Neural cell (in vitro differentiated cells): ENCODE data around the gene CDC42EP5. TPM values are rescaled to one million over a fixed set of nuclear protein-coding genes. Genes with fewer than 3 reads are reported as not detected.

ENCODE experiments used
- H2AFZ ChIP-seq: fragments of 200-600, 300-800 bp; sonication (generic), shearing (Covaris generic); 2 replicates; pipeline ENCODE4 v1.6.0; 2014; ENCODE audit warnings: low read depth, mild to moderate bottlenecking, antibody characterized with exemption, low read length, moderate library complexity
- H3F3A ChIP-seq: fragments of 200-600 bp; shearing (Covaris generic); 2 replicates; pipeline ENCODE4 v1.6.1; 2016; ENCODE audit warnings: mild to moderate bottlenecking, moderate library complexity, mixed read lengths, antibody characterized with exemption, low read length; ENCODE audit not compliant: insufficient read depth, poor library complexity, severe bottlenecking
- H3K27ac ChIP-seq: fragments of 200-600, 300-800 bp; sonication (generic), shearing (Covaris generic); 2 replicates; pipeline ENCODE4 v1.5.1; 2014; ENCODE audit warnings: mild to moderate bottlenecking, low read length, moderate library complexity
- H3K27me3 ChIP-seq: fragments of 300-800, 200-600 bp; sonication (generic), shearing (Covaris generic); 2 replicates; pipeline ENCODE4 v1.6.0; 2014; ENCODE audit warnings: mild to moderate bottlenecking, low read depth, low read length, moderate library complexity; ENCODE audit not compliant: insufficient read depth
- H3K36me3 ChIP-seq: fragments of 300-800, 200-600 bp; sonication (generic), shearing (Covaris generic); 2 replicates; pipeline ENCODE4 v1.5.1; 2014; ENCODE audit warnings: mild to moderate bottlenecking, antibody characterized with exemption, low read length, moderate library complexity; ENCODE audit not compliant: insufficient read depth
- H3K4me2 ChIP-seq: fragments of 300-800, 200-600 bp; sonication (generic), shearing (Covaris generic); 2 replicates; pipeline ENCODE4 v1.6.0; 2014; ENCODE audit warnings: mild to moderate bottlenecking, low read length
- H3K4me3 ChIP-seq: fragments of 300-800, 200-600 bp; sonication (generic), shearing (Covaris generic); 2 replicates; pipeline ENCODE4 v1.5.1; 2014; ENCODE audit warnings: mild to moderate bottlenecking, low read length, moderate library complexity
- H3K79me2 ChIP-seq: fragments of 200-600 bp; shearing (Covaris generic); replicated peaks from 2 replicates; pipeline ENCODE4 v1.6.0; 2014; ENCODE audit warnings: mild to moderate bottlenecking, low read length, moderate library complexity; ENCODE audit not compliant: insufficient read depth
- H3K9ac ChIP-seq: fragments of 300-800, 200-600 bp; sonication (generic), shearing (Covaris generic); 2 replicates; pipeline ENCODE4 v1.6.1; 2016; ENCODE audit warnings: mild to moderate bottlenecking, low read length, mixed read lengths
- H3K9me2 ChIP-seq: fragments of 200-600 bp; shearing (Covaris generic); 2 replicates; pipeline ENCODE4 v1.6.1; 2016; ENCODE audit warnings: mild to moderate bottlenecking, low read length, mixed read lengths; ENCODE audit not compliant: insufficient read depth
- H3K9me3 ChIP-seq: fragments of 200-600, 300-800 bp; sonication (generic), shearing (Covaris generic); 2 replicates; pipeline ENCODE4 v1.6.1; 2016; ENCODE audit warnings: mild to moderate bottlenecking, mixed run types, low read length, moderate library complexity, mixed read lengths
- H4K20me1 ChIP-seq: fragments of 200-600 bp; shearing (Covaris generic); 2 replicates; pipeline ENCODE4 v1.6.1; 2016; ENCODE audit warnings: mild to moderate bottlenecking, mixed run types; ENCODE audit not compliant: insufficient read depth
- EP300 ChIP-seq: fragments of 450-650 bp; conservative IDR thresholded peaks from 2 replicates; pipeline ENCODE4 v1.6.1; 2014; ENCODE audit warnings: antibody characterized with exemption, mild to moderate bottlenecking, moderate library complexity; ENCODE audit not compliant: poor library complexity, severe bottlenecking
- EZH2 ChIP-seq: fragments of 200-600, 300-800 bp; shearing (Covaris generic), sonication (generic); IDR thresholded peaks from 2 replicates; pipeline ENCODE4 v1.6.1; 2014; ENCODE audit warnings: antibody characterized with exemption, low read length, borderline replicate concordance, mild to moderate bottlenecking; ENCODE audit not compliant: insufficient read depth, poor library complexity, severe bottlenecking
- MXI1 ChIP-seq: fragments of 450-650 bp; conservative IDR thresholded peaks from 2 replicates; pipeline ENCODE4 v1.6.1; 2014; ENCODE audit warnings: antibody characterized with exemption, mild to moderate bottlenecking; ENCODE audit not compliant: poor library complexity, severe bottlenecking
- POLR2AphosphoS5 ChIP-seq: IDR thresholded peaks from 2 replicates; pipeline ENCODE4 v1.6.1; 2012
- RAD21 ChIP-seq: fragments of 450-650 bp; conservative IDR thresholded peaks from 2 replicates; pipeline ENCODE4 v1.6.1; 2014; ENCODE audit warnings: antibody characterized with exemption, mild to moderate bottlenecking, moderate library complexity
- REST ChIP-seq: IDR thresholded peaks from 2 replicates; pipeline ENCODE4 v1.6.1; 2012; ENCODE audit warnings: borderline replicate concordance
- SMC3 ChIP-seq: fragments of 450-650 bp; conservative IDR thresholded peaks from 2 replicates; pipeline ENCODE4 v1.6.1; 2014; ENCODE audit warnings: antibody characterized with exemption, mild to moderate bottlenecking, moderate library complexity; ENCODE audit not compliant: poor library complexity
- TAF1 ChIP-seq: IDR thresholded peaks from 2 replicates; pipeline ENCODE4 v1.6.1; 2012; ENCODE audit warnings: low read depth
- polyA plus RNA-seq: library from polyadenylated mRNA; depleted of rRNA; stranded (reverse); fragments of >200 nt; gene quantifications from 2 replicates; pipeline ENCODE4 v1.2.3, GENCODE V29; 2014
- TF ChIP-seq, protein P1 (sequence below): fragments of 450-650 bp; IDR thresholded peaks from 2 replicates; pipeline ENCODE4 v1.5.1; 2014; ENCODE audit warnings: antibody characterized with exemption, mild to moderate bottlenecking, moderate library complexity; ENCODE audit not compliant: poor library complexity, severe bottlenecking

CDC42EP5 gene
- polyA plus RNA-seq, 1 donor from 2014 or later = not detected

GRCh38 chr19:54480051-54480450 is 7.0 kb upstream of the CDC42EP5 start:
- no peak overlapping the region for H2AFZ ChIP-seq
- H3K4me2 ChIP-seq = no peak overlapping the region
- H3F3A ChIP-seq = no peaks in the 10 kb centered on the region
- no peak overlapping the region for H3K27ac ChIP-seq
- no peaks in the 10 kb centered on the region for H3K27me3 ChIP-seq
- no peaks in the 10 kb centered on the region for H3K9me3 ChIP-seq
- no peaks in the 10 kb centered on the region for H3K36me3 ChIP-seq
- H4K20me1 ChIP-seq = no peaks in the 10 kb centered on the region
- H3K79me2 ChIP-seq = no peaks in the 10 kb centered on the region
- H3K4me3 ChIP-seq = no peak overlapping the region
- TF ChIP-seq, protein P1, sequence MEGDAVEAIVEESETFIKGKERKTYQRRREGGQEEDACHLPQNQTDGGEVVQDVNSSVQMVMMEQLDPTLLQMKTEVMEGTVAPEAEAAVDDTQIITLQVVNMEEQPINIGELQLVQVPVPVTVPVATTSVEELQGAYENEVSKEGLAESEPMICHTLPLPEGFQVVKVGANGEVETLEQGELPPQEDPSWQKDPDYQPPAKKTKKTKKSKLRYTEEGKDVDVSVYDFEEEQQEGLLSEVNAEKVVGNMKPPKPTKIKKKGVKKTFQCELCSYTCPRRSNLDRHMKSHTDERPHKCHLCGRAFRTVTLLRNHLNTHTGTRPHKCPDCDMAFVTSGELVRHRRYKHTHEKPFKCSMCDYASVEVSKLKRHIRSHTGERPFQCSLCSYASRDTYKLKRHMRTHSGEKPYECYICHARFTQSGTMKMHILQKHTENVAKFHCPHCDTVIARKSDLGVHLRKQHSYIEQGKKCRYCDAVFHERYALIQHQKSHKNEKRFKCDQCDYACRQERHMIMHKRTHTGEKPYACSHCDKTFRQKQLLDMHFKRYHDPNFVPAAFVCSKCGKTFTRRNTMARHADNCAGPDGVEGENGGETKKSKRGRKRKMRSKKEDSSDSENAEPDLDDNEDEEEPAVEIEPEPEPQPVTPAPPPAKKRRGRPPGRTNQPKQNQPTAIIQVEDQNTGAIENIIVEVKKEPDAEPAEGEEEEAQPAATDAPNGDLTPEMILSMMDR = no peak
- TF ChIP-seq EZH2 = no peak
- no peak for TF ChIP-seq TAF1
- TF ChIP-seq POLR2AphosphoS5 = no peak
- no peak for TF ChIP-seq SMC3
- no peak for TF ChIP-seq EP300
- TF ChIP-seq REST = no peak
- TF ChIP-seq MXI1 = no peak
- TF ChIP-seq RAD21 = no peak
- H3K9ac ChIP-seq = no peak overlapping the region
- H3K9me2 ChIP-seq = no peaks in the 10 kb centered on the region

GRCh38 chr19:54478677-54479266 is 5.7 kb upstream of the CDC42EP5 start:
- no peaks in the 10 kb centered on the region for H3K9me2 ChIP-seq
- no peak overlapping the region for H3K9ac ChIP-seq
- no peaks in the 10 kb centered on the region for H3F3A ChIP-seq
- no peaks in the 10 kb centered on the region for H3K36me3 ChIP-seq
- no peak overlapping the region for H3K27ac ChIP-seq
- TF ChIP-seq, protein P1 = peak; percentile 83
- TF ChIP-seq EP300 (no peak), POLR2AphosphoS5 (no peak), RAD21 (peak; percentile 72), TAF1 (no peak), SMC3 (peak; percentile 67), EZH2 (no peak)
- no peak overlapping the region for H2AFZ ChIP-seq
- no peak overlapping the region for H3K4me2 ChIP-seq
- no peaks in the 10 kb centered on the region for H3K27me3 ChIP-seq
- no peaks in the 10 kb centered on the region for H3K9me3 ChIP-seq
- H3K79me2 ChIP-seq = no peaks in the 10 kb centered on the region
- H3K4me3 ChIP-seq = no peak overlapping the region
- no peaks in the 10 kb centered on the region for H4K20me1 ChIP-seq
